ENCODE data around the gene TMEM184B.
"Not testable (repeated sequence)": the region's sequence is repeated elsewhere in the genome, so short reads cannot be mapped to it uniquely, and the experiment has no call there.

GRCh38 chr22:38233856-38234255 is 39.0 kb downstream of the TMEM184B start:
- TF ChIP-seq CTCF (IDR thresholded peaks at IDR 0.05); TEAD4 (CRISPR knock-in tag; IDR thresholded peaks at IDR 0.05); MYBL2 (CRISPR knock-in tag; IDR thresholded peaks at IDR 0.05); ZBTB43 (CRISPR knock-in tag; IDR thresholded peaks at IDR 0.05); ZNF232 (CRISPR knock-in tag; IDR thresholded peaks at IDR 0.05): not testable (repeated sequence)

All from WTC11 (cell line).